ENCODE results near the gene DNASE1. TPM values are rescaled to one million over a fixed set of nuclear protein-coding genes. Genes with fewer than 3 reads are reported as not detected.

DNASE1 gene
- polyA plus RNA-seq, 1 donor from 2014 or later = 47.8 TPM

- Histone ChIP-seq H4K20me1 (ENCODE audit: insufficient read depth) (no peaks in the 10 kb centered on the region), H3K9me3 (ENCODE audit: low read length) (no peaks in the 10 kb centered on the region), H3K9me2 (ENCODE audit: insufficient read depth, low read length) (no peaks in the 10 kb centered on the region), H3K27ac (ENCODE audit: low read length) (no peak overlapping the region), H3K4me3 (ENCODE audit: low read length) (no peak overlapping the region), H3K9ac (ENCODE audit: low read length) (no peak overlapping the region), H3K27me3 (ENCODE audit: insufficient read depth, low read depth, low read length) (no peaks in the 10 kb centered on the region), H3K4me2 (ENCODE audit: low read length) (no peak overlapping the region), H2AFZ (ENCODE audit: low read depth, low read length) (no peak overlapping the region), H3K36me3 (ENCODE audit: insufficient read depth, low read length) (no peaks in the 10 kb centered on the region), H3F3A (ENCODE audit: insufficient read depth, low read length, poor library complexity, severe bottlenecking) (no peaks in the 10 kb centered on the region), H3K79me2 (replicated peaks; ENCODE audit: insufficient read depth, low read length) (no peaks in the 10 kb centered on the region)
- TF ChIP-seq REST (IDR thresholded peaks at IDR 0.05; ENCODE audit: borderline replicate concordance) (no peak), MXI1 (conservative IDR thresholded peaks at IDR 0.05; ENCODE audit: poor library complexity, severe bottlenecking) (no peak), SMC3 (conservative IDR thresholded peaks at IDR 0.05; ENCODE audit: poor library complexity) (no peak), TAF1 (IDR thresholded peaks at IDR 0.05; ENCODE audit: low read depth) (no peak)
Measured at GRCh38 chr16:3642397-3643094, 11.9 kb upstream of the DNASE1 start.

- H4K20me1 ChIP-seq (ENCODE audit: insufficient read depth) = no peaks in the 10 kb centered on the region
- H3K4me3 ChIP-seq (ENCODE audit: low read length) = no peak overlapping the region
- H3F3A ChIP-seq (ENCODE audit: insufficient read depth, low read length, poor library complexity, severe bottlenecking) = no peaks in the 10 kb centered on the region
Measured at GRCh38 chr16:3643095-3643730, 11.3 kb upstream of the DNASE1 start.

More at GRCh38 chr16:3643095-3643730, 11.3 kb upstream of the DNASE1 start:
- H3K4me2 ChIP-seq (ENCODE audit: low read length) = no peak overlapping the region
- no peak overlapping the region for H2AFZ ChIP-seq (ENCODE audit: low read depth, low read length)
- H3K36me3 ChIP-seq (ENCODE audit: insufficient read depth, low read length) = no peaks in the 10 kb centered on the region
- H3K27me3 ChIP-seq (ENCODE audit: insufficient read depth, low read depth, low read length) = no peaks in the 10 kb centered on the region
- H3K9me3 ChIP-seq (ENCODE audit: low read length) = no peaks in the 10 kb centered on the region
- no peak overlapping the region for H3K9ac ChIP-seq (ENCODE audit: low read length)
- H3K79me2 ChIP-seq (replicated peaks; ENCODE audit: insufficient read depth, low read length) = no peaks in the 10 kb centered on the region
- no peak overlapping the region for H3K27ac ChIP-seq (ENCODE audit: low read length)
- H3K9me2 ChIP-seq (ENCODE audit: insufficient read depth, low read length) = no peaks in the 10 kb centered on the region
- TF ChIP-seq MXI1 (conservative IDR thresholded peaks at IDR 0.05; ENCODE audit: poor library complexity, severe bottlenecking) (no peak), REST (IDR thresholded peaks at IDR 0.05; ENCODE audit: borderline replicate concordance) (no peak), POLR2AphosphoS5 (IDR thresholded peaks at IDR 0.05) (no peak), CTCF (IDR thresholded peaks at IDR 0.05; ENCODE audit: poor library complexity, severe bottlenecking) (no peak), RAD21 (conservative IDR thresholded peaks at IDR 0.05) (no peak), EZH2 (IDR thresholded peaks at IDR 0.05; ENCODE audit: borderline replicate concordance, insufficient read depth, low read length, poor library complexity, severe bottlenecking) (no peak), SMC3 (conservative IDR thresholded peaks at IDR 0.05; ENCODE audit: poor library complexity) (no peak), TAF1 (IDR thresholded peaks at IDR 0.05; ENCODE audit: low read depth) (no peak), EP300 (conservative IDR thresholded peaks at IDR 0.05; ENCODE audit: poor library complexity, severe bottlenecking) (no peak)

Data from neural cell (in vitro differentiated cells).